ENCODE results near the gene KIF25. TPM values are rescaled to one million over a fixed set of nuclear protein-coding genes. Genes with fewer than 3 reads are reported as not detected.

Gene KIF25
- polyA plus RNA-seq, 2 of the 4 experiments (the other 2 are of a cell fraction): 0.06 to 0.13 TPM

GRCh38 chr6:168022488-168023321, 25.2 kb downstream of the KIF25 start:
- ATAC-seq (no peak), FAIRE-seq (no peak), DNase-seq (ENCODE audit: low read depth in 1 of 2, low spot score in 1 of 2) (no peak)
- ChIA-PET CTCF (interaction anchor here (0.6 kb wide), 1 partner anchor 234 kb away, joined by 3 read pairs; no protein-coding TSS in a partner anchor), POLR2A (no interaction called here)
- WGBS (ENCODE audit: missing lambda C conversion rate): 69% methylated on average over 7 of the region's 7 CpGs
- no peaks in the 10 kb centered on the region for H3K9me3 ChIP-seq
- H3K4me2 ChIP-seq: no peak overlapping the region
- H3K4me1 ChIP-seq: peaks cover 7% of the 10 kb centered on the region; the same call in 2 of the 3 replicates
- H3K27ac ChIP-seq: no peak overlapping the region
- no peak overlapping the region for H3K4me3 ChIP-seq
- TF ChIP-seq ZC3H11A (IDR thresholded peaks at IDR 0.05): no peak
- TF ChIP-seq RAD21 (conservative IDR thresholded peaks at IDR 0.05 in 1 of 2, IDR thresholded peaks at IDR 0.05 in 1 of 2): no peak
- TF ChIP-seq, protein P1, sequence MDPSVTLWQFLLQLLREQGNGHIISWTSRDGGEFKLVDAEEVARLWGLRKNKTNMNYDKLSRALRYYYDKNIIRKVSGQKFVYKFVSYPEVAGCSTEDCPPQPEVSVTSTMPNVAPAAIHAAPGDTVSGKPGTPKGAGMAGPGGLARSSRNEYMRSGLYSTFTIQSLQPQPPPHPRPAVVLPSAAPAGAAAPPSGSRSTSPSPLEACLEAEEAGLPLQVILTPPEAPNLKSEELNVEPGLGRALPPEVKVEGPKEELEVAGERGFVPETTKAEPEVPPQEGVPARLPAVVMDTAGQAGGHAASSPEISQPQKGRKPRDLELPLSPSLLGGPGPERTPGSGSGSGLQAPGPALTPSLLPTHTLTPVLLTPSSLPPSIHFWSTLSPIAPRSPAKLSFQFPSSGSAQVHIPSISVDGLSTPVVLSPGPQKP (IDR thresholded peaks at IDR 0.05; ENCODE audit: low read depth, low read length): no peak
- no peak for TF ChIP-seq POLR2A (IDR thresholded peaks at IDR 0.05; ENCODE audit: low read length)
- no peak for TF ChIP-seq POLR2AphosphoS2 (conservative IDR thresholded peaks at IDR 0.05; ENCODE audit: low read length)
- no peak for TF ChIP-seq NR3C1 (IDR thresholded peaks at IDR 0.05)
- no peak for TF ChIP-seq HOXA7 (CRISPR knock-in tag; IDR thresholded peaks at IDR 0.05)
- TF ChIP-seq PHF8 (IDR thresholded peaks at IDR 0.05; ENCODE audit: borderline replicate concordance, low read depth): no peak
- no peak for TF ChIP-seq KDM1A (IDR thresholded peaks at IDR 0.05; ENCODE audit: low read depth)
- no peak for TF ChIP-seq ZSCAN20 (CRISPR knock-in tag; IDR thresholded peaks at IDR 0.05)
- no peak for TF ChIP-seq SREBF2 (IDR thresholded peaks at IDR 0.05)
- no peak for TF ChIP-seq EP300 (IDR thresholded peaks at IDR 0.05)
- TF ChIP-seq, protein P2, sequence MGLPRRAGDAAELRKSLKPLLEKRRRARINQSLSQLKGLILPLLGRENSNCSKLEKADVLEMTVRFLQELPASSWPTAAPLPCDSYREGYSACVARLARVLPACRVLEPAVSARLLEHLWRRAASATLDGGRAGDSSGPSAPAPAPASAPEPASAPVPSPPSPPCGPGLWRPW (IDR thresholded peaks at IDR 0.05): no peak

DNA sequence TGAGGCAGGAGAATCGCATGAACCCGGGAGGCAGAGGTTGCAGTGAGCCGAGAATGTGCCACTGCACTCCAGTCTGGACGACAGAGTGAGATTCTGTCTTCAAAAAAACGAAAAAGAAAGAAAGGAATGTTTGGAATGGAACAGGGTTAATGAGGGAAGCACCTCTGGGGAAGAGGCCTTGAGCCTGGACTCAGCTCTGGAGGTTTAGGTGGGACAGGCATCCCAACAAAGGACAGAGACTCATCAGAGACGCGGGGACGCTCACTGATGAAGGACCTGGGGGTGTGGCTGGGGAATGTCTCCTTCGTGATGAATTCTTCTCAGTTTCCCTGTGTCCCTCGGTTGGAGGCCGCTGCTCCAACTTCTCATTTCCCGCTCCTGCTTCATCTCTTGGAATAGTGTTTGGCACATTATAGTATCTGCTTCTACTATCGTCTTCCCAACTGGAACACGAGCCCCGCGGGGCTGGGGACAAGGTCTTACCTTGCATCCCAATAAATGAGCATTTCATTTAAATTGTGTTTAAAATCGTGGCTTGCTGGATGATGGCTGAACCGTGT, 27.6 kb downstream of the KIF25 start:
- ChIA-PET CTCF (no interaction called here), POLR2A (no interaction called here)
- WGBS (ENCODE audit: missing lambda C conversion rate): 85% methylated on average over 18 of the region's 18 CpGs
- peaks cover 7% of the 10 kb centered on the region; the same call in 2 of the 3 replicates for H3K4me1 ChIP-seq
- no peak for DNase-seq (ENCODE audit: low read depth in 1 of 2, low spot score in 1 of 2)
- TF ChIP-seq TP53 (CRISPR knock-in tag; IDR thresholded peaks at IDR 0.05) (no peak), RCOR1 (IDR thresholded peaks at IDR 0.05; ENCODE audit: low read depth, low read length) (no peak), ESRRA (IDR thresholded peaks at IDR 0.05; ENCODE audit: borderline replicate concordance, low read length) (no peak), KDM1A (IDR thresholded peaks at IDR 0.05; ENCODE audit: low read depth) (no peak), SREBF2 (IDR thresholded peaks at IDR 0.05) (no peak), KDM5A (IDR thresholded peaks at IDR 0.05) (no peak), USF2 (IDR thresholded peaks at IDR 0.05) (no peak), MAFK (IDR thresholded peaks at IDR 0.05; ENCODE audit: partially characterized antibody) (no peak)
- no peak for FAIRE-seq
- H3K4me3 ChIP-seq: no peak overlapping the region
- no peaks in the 10 kb centered on the region for H3K9me3 ChIP-seq
- H3K4me2 ChIP-seq: no peak overlapping the region
- no peak for ATAC-seq
- H3K27ac ChIP-seq: no peak overlapping the region

DNA sequence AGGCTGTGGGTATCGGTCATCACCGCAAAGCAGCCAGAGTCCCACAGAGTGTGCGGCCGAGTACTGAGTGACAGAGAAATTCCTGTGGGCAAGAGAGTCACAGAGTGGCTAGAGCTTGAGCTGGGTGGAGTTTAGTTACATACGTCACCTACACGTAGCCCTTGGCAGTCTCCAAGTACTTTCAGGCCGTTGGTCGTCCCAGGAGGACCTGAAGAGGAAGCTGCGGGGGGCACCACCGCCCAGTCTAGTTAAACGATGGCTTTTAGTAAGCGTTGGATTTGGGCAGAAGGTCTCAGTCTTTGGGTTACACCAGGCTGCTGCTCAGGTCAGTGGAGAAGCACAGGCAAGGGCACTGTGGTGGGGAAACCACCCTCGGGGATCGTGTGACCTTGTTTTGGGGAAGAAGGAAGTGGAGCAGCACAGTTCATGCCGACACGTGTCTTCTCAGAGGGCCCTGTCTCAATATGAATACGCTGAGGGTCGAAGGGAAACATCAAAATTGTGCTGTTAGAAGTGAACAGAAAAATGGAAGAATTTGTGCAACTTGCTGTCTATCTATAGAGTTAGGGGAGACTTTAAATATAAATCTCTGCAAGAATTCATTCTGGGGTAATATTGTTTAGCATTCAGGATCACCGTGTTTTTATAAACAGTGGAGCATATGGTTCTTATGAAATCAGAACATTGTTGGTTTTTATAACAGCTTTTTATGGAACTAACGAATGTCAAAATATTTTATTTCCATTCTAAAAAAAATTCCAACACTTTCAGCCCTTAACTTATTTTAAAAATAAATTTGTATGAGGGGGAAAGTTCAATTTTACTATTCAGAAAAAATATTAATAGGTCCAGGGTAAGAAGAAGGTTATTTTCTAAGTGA, 28.6 kb downstream of the KIF25 start:
- Histone ChIP-seq H3K4me1 (peaks cover 7% of the 10 kb centered on the region; the same call in 2 of the 3 replicates), H3K4me2 (no peak overlapping the region), H3K4me3 (no peak overlapping the region), H3K27ac (no peak overlapping the region), H3K9me3 (no peaks in the 10 kb centered on the region)
- 83% methylated on average over 19 of the region's 20 CpGs for WGBS (ENCODE audit: missing lambda C conversion rate)
- no peak for FAIRE-seq
- ChIA-PET POLR2A (no interaction called here), CTCF (no interaction called here)
- no peak for ATAC-seq
- no peak for DNase-seq (ENCODE audit: low read depth in 1 of 2, low spot score in 1 of 2)
- TF ChIP-seq ZSCAN20 (CRISPR knock-in tag; IDR thresholded peaks at IDR 0.05) (no peak), PHF8 (IDR thresholded peaks at IDR 0.05; ENCODE audit: borderline replicate concordance, low read depth) (no peak)

All from A549 (cell line).